Tibial nerve (tissue), 4 donors: Measurements from ENCODE around the gene LAMB2.

ENCODE experiments used
- EP300 ChIP-seq, 2 donors: sonication (generic); formaldehyde crosslinking; IDR thresholded peaks; one replicate each; pipeline ENCODE4 v1.6.1; 2017; ENCODE audit warnings: antibody characterized with exemption in 2 of 2, mild to moderate bottlenecking in 1 of 2
- POLR2A ChIP-seq, 2 donors: fragments of 450-650 bp; IDR thresholded peaks; one replicate each; pipeline ENCODE4 v1.6.1; 2017; ENCODE audit warnings: antibody characterized with exemption in 2 of 2, mild to moderate bottlenecking in 2 of 2, moderate library complexity in 2 of 2
- TF ChIP-seq, protein P1 (sequence below), 5 experiments: fragments of 200-600 bp in 3 of 5; fragments of 450-650 bp in 2 of 5; sonication (generic) in 3 of 5; IDR thresholded peaks; one replicate each; pipeline ENCODE4 v1.5.1; 2016 to 2019; ENCODE audit warnings: antibody characterized with exemption in 5 of 5, mild to moderate bottlenecking in 3 of 5, moderate library complexity in 2 of 5

DNA sequence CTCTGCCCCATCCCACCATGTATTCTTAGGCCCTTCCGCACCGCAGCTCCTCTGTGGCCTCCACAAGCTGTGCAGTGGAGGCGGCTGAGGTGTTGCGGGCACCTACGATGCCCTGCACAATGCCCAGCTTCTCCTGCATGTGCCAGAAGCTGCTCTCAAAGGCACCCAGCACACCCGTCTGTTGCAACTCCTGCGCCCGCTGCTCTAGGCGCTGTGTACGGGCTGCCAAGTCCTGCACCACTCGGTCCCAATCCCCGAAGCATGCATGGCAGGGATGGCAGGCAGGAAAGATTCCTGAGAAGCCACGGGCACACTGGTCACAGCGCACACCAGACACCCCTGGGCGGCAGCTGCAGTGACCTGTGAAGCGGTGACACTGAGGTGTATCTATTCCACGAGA, 9.2 kb downstream of the LAMB2 start:
- TF ChIP-seq, protein P1, sequence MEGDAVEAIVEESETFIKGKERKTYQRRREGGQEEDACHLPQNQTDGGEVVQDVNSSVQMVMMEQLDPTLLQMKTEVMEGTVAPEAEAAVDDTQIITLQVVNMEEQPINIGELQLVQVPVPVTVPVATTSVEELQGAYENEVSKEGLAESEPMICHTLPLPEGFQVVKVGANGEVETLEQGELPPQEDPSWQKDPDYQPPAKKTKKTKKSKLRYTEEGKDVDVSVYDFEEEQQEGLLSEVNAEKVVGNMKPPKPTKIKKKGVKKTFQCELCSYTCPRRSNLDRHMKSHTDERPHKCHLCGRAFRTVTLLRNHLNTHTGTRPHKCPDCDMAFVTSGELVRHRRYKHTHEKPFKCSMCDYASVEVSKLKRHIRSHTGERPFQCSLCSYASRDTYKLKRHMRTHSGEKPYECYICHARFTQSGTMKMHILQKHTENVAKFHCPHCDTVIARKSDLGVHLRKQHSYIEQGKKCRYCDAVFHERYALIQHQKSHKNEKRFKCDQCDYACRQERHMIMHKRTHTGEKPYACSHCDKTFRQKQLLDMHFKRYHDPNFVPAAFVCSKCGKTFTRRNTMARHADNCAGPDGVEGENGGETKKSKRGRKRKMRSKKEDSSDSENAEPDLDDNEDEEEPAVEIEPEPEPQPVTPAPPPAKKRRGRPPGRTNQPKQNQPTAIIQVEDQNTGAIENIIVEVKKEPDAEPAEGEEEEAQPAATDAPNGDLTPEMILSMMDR (IDR thresholded peaks at IDR 0.05), result no peak
- no peak for TF ChIP-seq POLR2A (IDR thresholded peaks at IDR 0.05)
- no peak for TF ChIP-seq EP300 (IDR thresholded peaks at IDR 0.05)
